ENCODE data around the gene TNS3.

- no peak for TF ChIP-seq CTCF (IDR thresholded peaks at IDR 0.05; ENCODE audit: insufficient read depth, low read length)
- no peak for TF ChIP-seq GABPA (IDR thresholded peaks at IDR 0.05; ENCODE audit: low read depth)
- TF ChIP-seq POLR2AphosphoS5 (IDR thresholded peaks at IDR 0.05; ENCODE audit: low read depth), result no peak
- TF ChIP-seq REST (IDR thresholded peaks at IDR 0.05; ENCODE audit: insufficient replicate concordance, low read depth), result no peak
Measured at GRCh38 chr7:47346377-47346914, 235.5 kb downstream of the TNS3 start.

All from HL-60 (cell line).